Epithelial cell of esophagus (primary cell): ENCODE data around the gene TBCEL.

Experiments used
- DNase-seq: peaks from one replicate; pipeline ENCODE4 v3.0.0; 2010; ENCODE audit warnings: low read depth
- H3K4me3 ChIP-seq: 2 replicates; pipeline ENCODE4 v1.5.1; 2011; ENCODE audit warnings: mild to moderate bottlenecking, low read length, control low read depth
- TF ChIP-seq, protein P1 (sequence below): IDR thresholded peaks from 2 replicates; pipeline ENCODE4 v1.5.1; 2011; ENCODE audit warnings: low read depth, mild to moderate bottlenecking, low read length, control low read depth, inconsistent platforms; ENCODE audit not compliant: insufficient read depth; ENCODE audit errors: missing control alignments

Gene TBCEL

DNA sequence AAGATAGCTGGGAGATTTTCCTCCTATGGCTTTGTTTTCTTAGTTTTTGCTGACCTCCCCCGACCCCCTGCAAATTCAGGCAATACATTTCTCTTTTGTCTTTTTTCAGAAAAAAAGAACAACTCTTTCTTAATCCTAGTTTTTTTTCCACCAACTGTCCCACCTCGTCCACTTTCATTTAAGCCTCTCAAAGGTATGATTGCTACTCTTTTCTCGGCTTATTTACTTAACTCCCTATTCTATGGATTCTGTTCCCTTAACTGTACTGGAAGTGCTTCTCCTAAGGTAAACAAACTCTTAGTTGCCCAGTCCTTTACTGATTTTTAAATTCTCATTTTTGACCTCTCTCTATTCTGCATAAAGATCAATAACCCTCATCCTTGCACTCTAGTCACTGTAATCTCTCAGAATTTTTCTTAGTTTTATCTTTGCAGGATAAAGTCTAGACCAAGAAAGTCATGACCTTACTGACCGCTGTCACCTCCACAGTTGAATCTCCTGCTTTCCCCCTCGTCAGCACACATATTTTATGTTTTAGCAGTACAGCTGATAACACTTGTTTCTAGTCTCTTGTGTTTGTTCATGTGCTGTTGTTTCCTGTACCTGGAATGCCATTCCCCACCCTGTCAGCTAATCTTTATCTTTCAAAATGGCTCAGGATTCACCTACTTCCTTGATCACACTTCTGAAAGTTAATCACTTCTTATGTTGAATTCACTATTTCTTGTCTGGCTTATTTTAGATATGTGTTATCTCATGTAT lies 14.9 kb downstream of the TBCEL start:
- TF ChIP-seq, protein P1, sequence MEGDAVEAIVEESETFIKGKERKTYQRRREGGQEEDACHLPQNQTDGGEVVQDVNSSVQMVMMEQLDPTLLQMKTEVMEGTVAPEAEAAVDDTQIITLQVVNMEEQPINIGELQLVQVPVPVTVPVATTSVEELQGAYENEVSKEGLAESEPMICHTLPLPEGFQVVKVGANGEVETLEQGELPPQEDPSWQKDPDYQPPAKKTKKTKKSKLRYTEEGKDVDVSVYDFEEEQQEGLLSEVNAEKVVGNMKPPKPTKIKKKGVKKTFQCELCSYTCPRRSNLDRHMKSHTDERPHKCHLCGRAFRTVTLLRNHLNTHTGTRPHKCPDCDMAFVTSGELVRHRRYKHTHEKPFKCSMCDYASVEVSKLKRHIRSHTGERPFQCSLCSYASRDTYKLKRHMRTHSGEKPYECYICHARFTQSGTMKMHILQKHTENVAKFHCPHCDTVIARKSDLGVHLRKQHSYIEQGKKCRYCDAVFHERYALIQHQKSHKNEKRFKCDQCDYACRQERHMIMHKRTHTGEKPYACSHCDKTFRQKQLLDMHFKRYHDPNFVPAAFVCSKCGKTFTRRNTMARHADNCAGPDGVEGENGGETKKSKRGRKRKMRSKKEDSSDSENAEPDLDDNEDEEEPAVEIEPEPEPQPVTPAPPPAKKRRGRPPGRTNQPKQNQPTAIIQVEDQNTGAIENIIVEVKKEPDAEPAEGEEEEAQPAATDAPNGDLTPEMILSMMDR = no peak
- DNase-seq = no peak
- no peak overlapping the region for H3K4me3 ChIP-seq

- no peak overlapping the region for H3K4me3 ChIP-seq
- TF ChIP-seq, protein P1 = no peak
- no peak for DNase-seq
Observed at GRCh38 chr11:121039971-121040613, 16.2 kb downstream of the TBCEL start.

DNA sequence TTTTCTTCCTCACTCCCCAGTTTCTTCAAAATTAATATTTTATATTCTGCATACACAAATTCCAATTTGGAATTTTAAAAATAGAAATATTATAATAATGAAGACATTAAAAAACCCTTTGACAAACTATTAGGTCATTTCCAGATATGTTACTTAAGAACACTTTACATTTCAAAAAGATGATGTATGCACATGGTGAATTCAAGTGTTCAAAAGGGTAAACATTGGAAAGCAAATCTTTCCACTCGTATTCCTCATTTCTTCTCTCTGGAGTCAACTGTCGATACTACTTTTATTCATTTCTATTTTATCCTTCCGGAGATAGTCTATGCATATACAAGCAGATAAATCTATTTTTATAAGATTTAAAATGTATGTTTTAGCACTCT lies 16.7 kb downstream of the TBCEL start:
- no peak overlapping the region for H3K4me3 ChIP-seq
- no peak for DNase-seq
- TF ChIP-seq, protein P1 = no peak

- TF ChIP-seq, protein P1 = no peak
- no peak overlapping the region for H3K4me3 ChIP-seq
- DNase-seq = no peak
Observed at GRCh38 chr11:121041072-121041471, 17.2 kb downstream of the TBCEL start.

GRCh38 chr11:121042296-121042695 lies 18.4 kb downstream of the TBCEL start:
- no peak for DNase-seq
- TF ChIP-seq, protein P1 = no peak
- no peak overlapping the region for H3K4me3 ChIP-seq

DNA sequence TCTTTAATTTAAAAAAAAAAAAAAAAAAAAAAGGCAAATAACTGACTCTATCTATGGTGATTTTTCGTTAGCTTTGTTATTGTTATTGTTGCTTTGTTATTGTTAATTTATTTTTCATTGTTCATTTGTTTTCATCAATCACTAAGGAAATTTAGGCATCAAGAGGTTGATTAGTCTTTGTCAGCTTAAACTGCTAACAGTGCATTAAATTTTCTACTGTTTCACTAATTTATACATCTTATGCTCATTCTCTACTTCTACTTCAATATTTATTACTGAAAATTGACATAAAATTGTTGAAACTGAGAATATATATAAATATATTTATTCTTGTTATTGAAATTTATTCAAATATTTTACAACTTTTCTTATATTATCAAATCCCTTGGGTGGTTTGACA lies 24.0 kb downstream of the TBCEL start:
- TF ChIP-seq, protein P1 = no peak
- no peak overlapping the region for H3K4me3 ChIP-seq
- no peak for DNase-seq
